Loucy (cell line): ENCODE measurements around the gene C22orf42.
"Not testable (repeated sequence)": the region's sequence is repeated elsewhere in the genome, so short reads cannot be mapped to it uniquely, and the experiment has no call there.

Experiments
- H2AFZ ChIP-seq: fragments of 200-600 bp; sonication (generic); 2 replicates; pipeline ENCODE4 v1.6.0; 2016; ENCODE audit warnings: antibody characterized with exemption, mild to moderate bottlenecking, low read length, moderate library complexity
- H3F3A ChIP-seq: fragments of 200-600 bp; 2 replicates; pipeline ENCODE4 v1.6.0; 2016; ENCODE audit warnings: antibody characterized with exemption, low read depth, mild to moderate bottlenecking
- H3K27me3 ChIP-seq: fragments of 200-600 bp; sonication (generic); 2 replicates; pipeline ENCODE4 v1.6.1; 2014; ENCODE audit warnings: low read length, mild to moderate bottlenecking; ENCODE audit not compliant: insufficient read depth, poor library complexity, severe bottlenecking
- H3K36me3 ChIP-seq: fragments of 200-600 bp; sonication (generic); 2 replicates; pipeline ENCODE4 v1.6.1; 2016; ENCODE audit warnings: low read length; ENCODE audit not compliant: insufficient read depth
- H3K4me1 ChIP-seq: fragments of 200-600 bp; sonication (generic); 2 replicates; pipeline ENCODE4 v1.5.1; 2014; ENCODE audit warnings: low read length, mild to moderate bottlenecking; ENCODE audit not compliant: insufficient read depth, poor library complexity, severe bottlenecking
- H3K4me2 ChIP-seq: fragments of 200-600 bp; sonication (generic); 2 replicates; pipeline ENCODE4 v1.6.0; 2014; ENCODE audit warnings: antibody characterized with exemption, low read length, low read depth, mild to moderate bottlenecking; ENCODE audit not compliant: poor library complexity, severe bottlenecking
- H3K4me3 ChIP-seq: fragments of 200-600 bp; sonication (generic); 2 replicates; pipeline ENCODE4 v1.5.1; 2014; ENCODE audit warnings: low read length, mild to moderate bottlenecking, mixed read lengths; ENCODE audit not compliant: poor library complexity, severe bottlenecking
- H3K79me2 ChIP-seq: fragments of 200-600 bp; sonication (generic); 2 replicates; pipeline ENCODE4 v1.6.1; 2014; ENCODE audit warnings: low read length; ENCODE audit not compliant: insufficient read depth
- H3K9ac ChIP-seq: fragments of 200-600 bp; sonication (generic); 2 replicates; pipeline ENCODE4 v1.6.0; 2014; ENCODE audit warnings: mild to moderate bottlenecking, low read depth, low read length, moderate library complexity; ENCODE audit not compliant: poor library complexity, severe bottlenecking
- H3K9me2 ChIP-seq: fragments of 200-600 bp; sonication (generic); replicated peaks from 2 replicates; pipeline ENCODE4 v1.6.1; 2016; ENCODE audit warnings: low read depth, low read length, mixed read lengths
- H3K9me3 ChIP-seq: fragments of 200-600 bp; sonication (generic); 2 replicates; pipeline ENCODE4 v1.6.1; 2014; ENCODE audit warnings: mild to moderate bottlenecking, antibody characterized with exemption, low read length, low read depth; ENCODE audit not compliant: insufficient read depth
- H4K20me1 ChIP-seq: fragments of 200-600 bp; sonication (generic); 2 replicates; pipeline ENCODE4 v1.6.0; 2014; ENCODE audit warnings: antibody characterized with exemption, low read length, mild to moderate bottlenecking; ENCODE audit not compliant: insufficient read depth, poor library complexity, severe bottlenecking
- CTCF ChIP-seq: fragments of 200-600 bp; sonication (generic); conservative IDR thresholded peaks from 2 replicates; pipeline ENCODE4 v1.5.1; 2014; ENCODE audit warnings: mild to moderate bottlenecking, antibody characterized with exemption, low read length
- EZH2phosphoT487 ChIP-seq: fragments of 200-600 bp; IDR thresholded peaks from 2 replicates; pipeline ENCODE4 v1.6.1; 2018; ENCODE audit warnings: antibody characterized with exemption, mild to moderate bottlenecking, moderate library complexity, borderline replicate concordance

The C22orf42 gene

DNA sequence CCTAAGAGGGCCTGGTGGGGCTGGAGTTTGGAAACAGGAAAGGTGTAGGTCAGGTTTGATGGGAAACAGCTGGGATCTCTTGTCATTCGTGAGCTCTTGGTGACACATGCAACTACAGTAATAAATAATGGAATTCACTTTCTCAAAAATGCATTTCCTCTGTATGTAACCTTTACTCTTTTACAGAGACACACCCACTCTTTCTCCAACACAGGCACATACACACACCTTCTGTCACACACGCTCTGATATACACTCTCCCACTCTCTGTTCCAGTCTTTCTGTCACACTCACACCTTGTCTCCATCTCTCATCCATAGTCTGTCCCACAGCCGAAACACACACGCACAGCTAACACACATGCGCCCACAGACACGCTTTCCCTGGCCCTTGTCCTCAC is 6.6 kb upstream of the C22orf42 start:
- Histone ChIP-seq H3K36me3 (no peaks in the 10 kb centered on the region), H3F3A (no peaks in the 10 kb centered on the region), H3K9me3 (no peaks in the 10 kb centered on the region), H4K20me1 (no peaks in the 10 kb centered on the region), H3K9ac (no peak overlapping the region), H3K27me3 (no peaks in the 10 kb centered on the region), H3K4me1 (no peaks in the 10 kb centered on the region), H3K4me3 (no peak overlapping the region), H3K79me2 (no peaks in the 10 kb centered on the region), H2AFZ (no peak overlapping the region), H3K9me2 (no peaks in the 10 kb centered on the region), H3K4me2 (no peak overlapping the region)
- no peak for TF ChIP-seq CTCF
- no peak for TF ChIP-seq EZH2phosphoT487

DNA sequence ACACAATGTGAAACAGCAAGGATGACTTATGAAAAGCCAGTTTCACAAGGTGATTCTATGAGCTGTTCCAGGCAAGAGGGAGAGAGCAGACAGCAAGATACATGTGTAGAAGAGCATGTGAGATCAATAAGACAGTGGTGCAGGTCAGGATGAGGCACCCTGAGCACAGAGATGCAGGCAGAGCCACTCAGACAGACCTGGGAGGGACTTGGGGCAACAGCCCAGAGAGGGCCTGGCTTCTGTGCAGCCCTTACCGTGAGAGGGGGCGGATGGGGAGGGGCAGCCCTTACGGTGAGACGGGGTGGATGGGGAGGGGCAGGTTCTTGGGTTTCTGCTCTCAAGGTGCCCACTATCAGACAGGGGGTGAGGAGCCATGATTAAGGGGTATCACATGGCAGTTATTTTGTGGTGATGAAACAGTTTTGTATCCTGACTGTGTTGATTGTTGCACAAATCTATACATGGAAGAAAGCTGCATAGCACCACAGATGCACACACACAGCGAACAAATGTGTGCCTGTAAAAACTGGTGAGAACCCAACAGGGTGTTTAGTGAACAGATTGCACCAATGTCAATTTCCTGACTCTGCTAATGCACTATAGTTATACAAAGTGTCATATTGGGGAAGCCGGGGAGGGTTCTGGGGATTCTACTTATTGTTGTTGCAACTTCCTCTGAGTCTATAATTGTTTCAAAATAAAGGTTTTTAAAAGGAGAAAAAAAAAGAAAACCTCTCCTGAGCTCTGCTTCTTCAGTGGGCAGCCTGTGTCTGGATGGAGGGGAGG is 5.2 kb upstream of the C22orf42 start:
- no peak overlapping the region for H3K9ac ChIP-seq
- no peak overlapping the region for H3K4me3 ChIP-seq
- H4K20me1 ChIP-seq = no peaks in the 10 kb centered on the region
- H3K9me3 ChIP-seq = no peaks in the 10 kb centered on the region
- no peak overlapping the region for H3K4me2 ChIP-seq
- H3K27me3 ChIP-seq = no peaks in the 10 kb centered on the region
- H3F3A ChIP-seq = no peaks in the 10 kb centered on the region
- no peaks in the 10 kb centered on the region for H3K9me2 ChIP-seq
- TF ChIP-seq EZH2phosphoT487 (no peak), CTCF (no peak)
- no peaks in the 10 kb centered on the region for H3K4me1 ChIP-seq
- H3K36me3 ChIP-seq = no peaks in the 10 kb centered on the region
- no peak overlapping the region for H2AFZ ChIP-seq
- no peaks in the 10 kb centered on the region for H3K79me2 ChIP-seq

DNA sequence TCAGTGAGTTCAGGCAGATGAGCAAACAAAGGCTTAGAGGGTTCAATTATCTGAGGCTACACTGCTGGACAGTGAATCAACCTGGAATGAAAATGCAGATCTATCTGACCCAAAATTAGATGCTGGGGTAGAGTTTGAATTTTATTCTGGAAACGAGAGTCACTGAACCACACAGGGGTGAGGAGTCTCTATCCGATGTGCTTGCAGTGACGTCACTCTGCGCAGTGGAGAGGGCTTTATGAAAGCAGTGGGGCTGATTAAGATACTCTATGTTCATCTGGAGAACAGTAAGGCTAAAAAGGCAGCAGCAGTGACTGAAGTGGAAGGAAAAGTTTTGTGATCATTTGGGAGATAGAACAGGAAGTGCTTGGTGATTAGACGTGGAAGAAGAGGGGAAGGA is 1.3 kb upstream of the C22orf42 start:
- not testable (repeated sequence) for H3K27me3 ChIP-seq, H2AFZ ChIP-seq

DNA sequence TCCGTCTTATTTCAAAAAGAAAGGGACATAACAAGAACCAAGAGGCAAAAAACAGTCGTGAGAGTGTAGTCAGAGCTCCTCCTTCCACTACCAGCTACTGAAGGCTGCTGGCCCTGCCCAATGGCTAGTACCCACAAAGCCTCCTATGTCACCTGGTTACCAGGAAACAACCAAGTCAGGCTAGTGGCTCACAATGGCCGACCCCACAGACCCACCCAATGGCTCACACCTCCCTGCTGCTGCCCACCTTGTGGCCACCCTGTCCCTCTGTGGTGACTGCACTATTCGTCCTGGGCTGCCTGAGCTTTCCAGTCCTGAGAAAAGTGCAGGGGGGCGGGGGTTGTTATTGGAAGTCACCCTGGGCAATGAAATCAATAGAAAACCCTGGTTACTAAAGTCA is 1.5 kb downstream of the C22orf42 start:
- H3F3A ChIP-seq, H4K20me1 ChIP-seq, H3K9me2 ChIP-seq, H3K36me3 ChIP-seq, H3K4me3 ChIP-seq, H2AFZ ChIP-seq, H3K9ac ChIP-seq, H3K79me2 ChIP-seq, H3K4me1 ChIP-seq, H3K9me3 ChIP-seq, H3K27me3 ChIP-seq, H3K4me2 ChIP-seq: not testable (repeated sequence)

More for the DNA sequence above, 1.3 kb upstream of the C22orf42 start:
- not testable (repeated sequence) for H3F3A ChIP-seq, H3K4me3 ChIP-seq, H3K4me2 ChIP-seq, H3K79me2 ChIP-seq, H3K9me2 ChIP-seq, H3K36me3 ChIP-seq, H3K9me3 ChIP-seq, H4K20me1 ChIP-seq, H3K9ac ChIP-seq, H3K4me1 ChIP-seq

DNA sequence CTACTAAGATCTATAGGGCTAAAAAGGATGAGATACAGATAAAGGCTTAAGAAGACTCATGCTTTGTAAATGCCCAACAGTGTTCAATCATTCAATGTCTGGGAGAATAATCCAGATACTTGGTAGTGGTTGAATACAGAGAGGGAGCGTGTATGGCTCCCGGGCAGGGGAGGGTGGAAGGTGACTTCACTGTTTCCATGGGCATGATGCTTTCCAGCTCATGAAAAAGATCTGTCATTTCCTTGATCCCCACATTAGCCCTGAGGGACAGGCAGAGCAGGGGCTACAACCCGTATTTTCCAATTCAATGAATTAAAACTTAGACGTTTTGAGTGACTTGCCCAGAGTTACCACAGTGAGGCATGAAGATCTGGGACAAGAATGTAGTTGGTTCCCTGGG is 4.4 kb downstream of the C22orf42 start:
- not testable (repeated sequence) for H3K4me2 ChIP-seq, H3K36me3 ChIP-seq, H3K4me3 ChIP-seq, H3K27me3 ChIP-seq, H3K9ac ChIP-seq, H3F3A ChIP-seq, H3K4me1 ChIP-seq, H3K9me2 ChIP-seq, H4K20me1 ChIP-seq, H3K9me3 ChIP-seq, H3K79me2 ChIP-seq, H2AFZ ChIP-seq

DNA sequence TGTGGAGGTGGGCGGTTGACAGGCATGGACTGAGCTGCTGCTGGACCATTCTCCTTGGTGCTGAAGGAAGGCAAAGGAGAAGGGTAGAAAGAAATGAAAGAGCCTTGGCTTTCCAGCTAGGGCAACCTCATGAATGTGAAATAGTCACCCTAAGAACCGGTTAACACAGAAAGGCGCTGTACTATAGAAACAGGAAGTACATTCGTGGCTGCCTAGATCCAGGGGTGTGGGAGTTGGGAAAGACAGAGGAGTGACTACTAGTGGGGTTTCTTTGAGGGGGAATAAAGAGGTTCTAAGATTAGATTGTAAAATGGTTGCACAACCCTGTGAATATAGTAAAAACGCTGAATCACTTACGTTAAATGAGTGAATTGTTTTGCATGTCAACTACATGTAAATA is 7.5 kb downstream of the C22orf42 start:
- not testable (repeated sequence) for H3K9ac ChIP-seq, H3F3A ChIP-seq, H2AFZ ChIP-seq, H3K9me2 ChIP-seq, H3K27me3 ChIP-seq, H3K36me3 ChIP-seq, H3K4me3 ChIP-seq, H3K79me2 ChIP-seq, H4K20me1 ChIP-seq, H3K4me1 ChIP-seq, H3K4me2 ChIP-seq, H3K9me3 ChIP-seq
